HG02938 (cell line): ENCODE measurements around the gene LPCAT2.
A peak's percentile ranks its signal among the peaks of the same experiment; 100 is the strongest.

ENCODE experiments used
- ATAC-seq: cut with Tn5 transposase; IDR thresholded peaks from one replicate; pipeline ENCODE4 v1.9.1; 2021; ENCODE audit warnings: mild to moderate bottlenecking, moderate library complexity; ENCODE audit not compliant: unreplicated experiment

Gene LPCAT2

DNA sequence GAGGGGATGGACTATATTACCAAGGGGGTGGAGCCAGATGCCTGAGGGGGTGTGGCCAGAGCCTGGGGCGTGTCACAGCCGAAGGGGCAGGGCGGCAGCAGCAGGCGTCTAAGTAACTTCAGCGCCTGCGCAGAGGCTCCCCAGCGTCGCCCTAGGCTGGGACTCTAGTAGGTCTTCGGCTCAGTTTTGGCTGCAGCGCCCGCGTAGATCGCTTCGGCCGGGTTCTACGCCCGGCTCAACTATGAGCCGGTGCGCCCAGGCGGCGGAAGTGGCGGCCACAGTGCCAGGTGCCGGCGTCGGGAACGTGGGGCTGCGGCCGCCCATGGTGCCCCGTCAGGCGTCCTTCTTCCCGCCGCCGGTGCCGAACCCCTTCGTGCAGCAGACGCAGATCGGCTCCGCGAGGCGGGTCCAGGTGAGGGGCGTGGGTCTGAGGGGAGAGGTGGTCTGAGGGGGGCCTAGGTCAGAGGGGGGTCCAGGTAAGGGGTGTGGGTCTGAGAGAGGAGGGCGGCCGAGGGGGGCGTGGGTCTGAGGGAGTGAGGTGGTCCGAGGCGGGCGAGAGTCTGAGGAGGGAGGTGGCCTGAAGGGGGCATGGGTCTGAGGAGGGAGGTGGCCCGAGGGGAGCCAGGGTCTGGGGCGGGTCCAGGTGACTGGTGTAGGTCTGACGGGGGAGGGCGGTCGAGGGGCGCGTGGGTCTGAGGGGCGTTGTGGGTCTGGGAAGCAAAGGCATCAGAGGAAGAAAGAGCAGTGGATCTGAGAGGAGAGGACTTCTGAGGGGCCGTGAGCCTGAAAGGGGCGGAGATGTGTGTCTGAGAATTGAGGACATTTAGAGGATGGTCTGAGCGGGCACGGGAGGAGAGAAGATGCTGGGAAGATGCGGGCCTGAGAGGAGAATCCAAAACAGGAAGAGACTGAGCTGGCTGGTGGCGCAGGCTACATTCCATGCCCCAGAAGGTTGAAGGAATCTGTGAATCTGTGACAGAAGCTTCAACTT, at the start of gene LPCAT2:
Gene LPCAT2, plus strand, starts transcription at position 132 of the 991 bp plus-strand sequence. Its CDS starts 110 bp downstream, at position 242.
- peak; percentile 76 for ATAC-seq

DNA sequence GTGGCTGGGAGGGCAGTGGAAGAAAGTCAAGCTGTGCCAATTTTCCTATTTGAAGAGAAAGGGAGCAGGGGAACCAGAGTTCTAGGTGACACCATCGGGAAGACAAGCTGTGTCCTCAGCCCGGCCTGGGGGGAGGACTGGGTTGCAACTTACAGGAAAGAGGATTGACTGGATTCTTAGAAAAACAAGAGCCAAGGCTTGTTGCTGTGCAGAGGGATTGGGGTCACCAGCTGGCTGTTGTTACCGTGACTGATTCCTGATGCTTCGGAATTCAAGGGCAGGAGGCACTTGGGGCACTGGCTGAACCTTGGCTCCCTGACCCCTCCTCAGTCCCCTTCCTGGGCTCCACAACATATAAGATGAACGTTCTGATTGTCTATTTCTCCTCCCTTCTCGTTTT, 46.6 kb upstream of the LPCAT2 start:
- no peak for ATAC-seq

DNA sequence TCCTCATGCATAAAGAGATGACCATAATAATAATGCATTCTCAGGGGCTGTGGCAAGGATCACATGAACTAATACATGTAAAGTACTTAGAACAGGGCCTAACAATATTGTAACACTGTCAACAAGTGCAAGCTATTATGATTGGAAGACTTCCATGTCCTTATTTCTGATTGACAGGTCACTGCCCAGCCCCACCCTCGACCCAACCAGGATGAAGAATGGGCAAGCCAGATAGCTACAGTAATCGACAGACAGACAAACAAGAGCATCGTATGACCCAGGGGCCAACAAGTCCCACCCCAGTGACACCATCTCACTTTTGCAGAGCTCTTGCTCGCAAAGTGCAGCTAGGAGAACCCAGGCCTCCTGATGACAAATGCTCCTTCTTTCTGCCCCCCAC, 44.5 kb upstream of the LPCAT2 start:
- no peak for ATAC-seq

DNA sequence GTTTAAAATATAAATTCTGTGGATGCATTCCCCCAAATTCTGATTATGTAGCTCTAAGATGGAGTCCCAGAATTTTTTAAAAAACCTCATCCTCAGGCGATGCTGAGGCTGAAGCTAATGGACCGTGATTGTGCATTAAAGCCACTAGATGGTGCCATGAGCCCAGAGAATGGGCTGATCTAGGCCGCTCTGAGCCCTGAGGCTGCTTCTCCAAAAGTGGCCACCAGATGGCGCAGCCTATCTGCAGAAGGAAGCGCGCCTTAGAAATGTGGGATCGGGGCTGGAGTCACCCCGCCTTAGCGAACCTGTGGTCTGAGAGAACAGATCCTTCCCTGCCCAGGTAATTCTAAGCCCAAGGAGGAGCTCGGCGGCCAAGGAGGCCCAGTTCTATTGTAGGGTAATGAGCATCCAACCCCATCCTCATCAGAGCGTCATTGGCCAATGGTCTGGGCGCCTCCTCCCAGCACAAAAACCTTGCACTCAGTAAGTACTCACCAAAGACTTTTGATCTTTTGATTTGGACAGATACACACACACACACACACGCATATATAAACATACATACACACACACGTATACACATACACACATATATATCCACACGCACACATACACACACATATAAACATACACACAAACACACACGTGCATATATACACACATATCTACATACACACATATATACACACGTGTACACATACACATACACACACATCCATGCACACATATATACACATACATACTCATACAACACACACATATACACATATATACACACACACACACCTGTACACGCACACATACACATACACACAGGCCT, 43.6 kb upstream of the LPCAT2 start:
- peak; percentile 94 for ATAC-seq

- no peak for ATAC-seq
Observed at GRCh38 chr16:55466209-55466608, 42.7 kb upstream of the LPCAT2 start.

- ATAC-seq = no peak
Observed at GRCh38 chr16:55467898-55468297, 41.0 kb upstream of the LPCAT2 start.

DNA sequence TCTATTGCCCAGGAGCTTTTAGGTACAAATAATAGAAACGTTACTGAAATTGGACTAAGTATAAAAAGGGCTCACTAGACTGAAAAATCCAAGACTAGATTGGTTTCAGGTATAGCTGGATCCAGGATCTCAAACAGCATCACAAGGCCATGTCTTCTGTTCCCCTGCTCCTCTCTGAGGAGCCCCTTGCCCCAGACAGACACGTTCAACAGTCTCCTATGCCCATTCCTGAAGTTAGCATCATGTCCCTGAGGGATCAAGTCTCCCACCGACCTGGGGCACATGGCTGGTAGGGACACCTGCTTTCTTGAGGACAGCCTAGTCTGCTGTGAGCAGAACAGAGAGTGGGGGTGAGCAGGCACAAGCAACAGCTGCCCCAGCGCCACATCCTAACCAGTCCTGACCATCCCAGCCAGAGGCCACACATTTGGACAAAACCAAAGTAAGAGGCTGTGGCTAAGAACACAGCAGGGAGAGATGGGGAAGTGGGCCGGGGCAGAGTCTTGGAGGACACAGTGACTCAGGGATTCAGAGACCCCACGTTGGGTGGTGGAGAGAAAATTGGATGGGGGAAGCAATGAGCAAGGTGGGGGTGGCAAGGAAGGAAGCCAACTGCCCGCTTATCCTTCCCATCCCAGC, 40.4 kb upstream of the LPCAT2 start:
- no peak for ATAC-seq

GRCh38 chr16:55469821-55470532, 38.9 kb upstream of the LPCAT2 start:
- ATAC-seq = no peak

- no peak for ATAC-seq
Observed at GRCh38 chr16:55470533-55471371, 38.1 kb upstream of the LPCAT2 start.

GRCh38 chr16:55471448-55472097, 37.3 kb upstream of the LPCAT2 start:
- ATAC-seq = no peak

DNA sequence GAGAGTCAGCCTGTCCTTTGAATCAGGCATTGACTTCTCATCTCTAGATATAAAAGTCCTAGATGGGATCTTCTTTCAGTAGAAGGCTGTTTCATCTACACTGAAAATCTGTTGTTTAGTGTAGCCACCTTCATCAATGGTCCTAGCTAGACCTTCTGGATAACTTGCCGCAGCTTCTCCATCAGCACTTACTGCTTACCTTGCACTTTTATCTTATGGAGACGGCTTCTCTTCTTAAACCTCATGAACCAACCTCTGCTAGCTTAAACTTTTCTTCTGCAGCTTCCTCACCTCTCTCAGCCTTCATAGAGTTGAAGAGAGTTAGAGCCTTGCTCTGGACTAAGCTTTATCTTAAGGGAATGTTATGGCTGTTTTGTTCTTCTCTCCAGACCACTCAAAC, 35.3 kb upstream of the LPCAT2 start:
- no peak for ATAC-seq

DNA sequence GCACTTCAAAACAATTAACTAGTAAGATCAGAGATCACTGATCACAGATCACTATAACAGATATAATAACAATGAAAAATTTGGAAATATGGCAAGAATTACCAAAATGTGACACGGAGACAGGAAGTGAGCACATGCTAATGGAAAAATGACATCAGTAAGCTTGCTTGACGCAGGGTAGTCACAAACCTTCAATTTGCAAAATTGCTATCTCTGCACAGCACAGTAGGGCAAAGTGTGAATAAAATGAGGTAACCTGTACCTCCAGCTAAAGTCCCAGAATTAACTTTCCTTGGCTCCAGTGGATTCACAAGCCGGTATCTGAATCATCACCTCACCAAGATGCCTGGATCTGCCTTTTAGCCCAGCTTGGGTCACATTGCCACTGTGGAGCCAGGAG, 34.1 kb upstream of the LPCAT2 start:
- ATAC-seq = no peak

- no peak for ATAC-seq
Observed at GRCh38 chr16:55475919-55476318, 33.0 kb upstream of the LPCAT2 start.

DNA sequence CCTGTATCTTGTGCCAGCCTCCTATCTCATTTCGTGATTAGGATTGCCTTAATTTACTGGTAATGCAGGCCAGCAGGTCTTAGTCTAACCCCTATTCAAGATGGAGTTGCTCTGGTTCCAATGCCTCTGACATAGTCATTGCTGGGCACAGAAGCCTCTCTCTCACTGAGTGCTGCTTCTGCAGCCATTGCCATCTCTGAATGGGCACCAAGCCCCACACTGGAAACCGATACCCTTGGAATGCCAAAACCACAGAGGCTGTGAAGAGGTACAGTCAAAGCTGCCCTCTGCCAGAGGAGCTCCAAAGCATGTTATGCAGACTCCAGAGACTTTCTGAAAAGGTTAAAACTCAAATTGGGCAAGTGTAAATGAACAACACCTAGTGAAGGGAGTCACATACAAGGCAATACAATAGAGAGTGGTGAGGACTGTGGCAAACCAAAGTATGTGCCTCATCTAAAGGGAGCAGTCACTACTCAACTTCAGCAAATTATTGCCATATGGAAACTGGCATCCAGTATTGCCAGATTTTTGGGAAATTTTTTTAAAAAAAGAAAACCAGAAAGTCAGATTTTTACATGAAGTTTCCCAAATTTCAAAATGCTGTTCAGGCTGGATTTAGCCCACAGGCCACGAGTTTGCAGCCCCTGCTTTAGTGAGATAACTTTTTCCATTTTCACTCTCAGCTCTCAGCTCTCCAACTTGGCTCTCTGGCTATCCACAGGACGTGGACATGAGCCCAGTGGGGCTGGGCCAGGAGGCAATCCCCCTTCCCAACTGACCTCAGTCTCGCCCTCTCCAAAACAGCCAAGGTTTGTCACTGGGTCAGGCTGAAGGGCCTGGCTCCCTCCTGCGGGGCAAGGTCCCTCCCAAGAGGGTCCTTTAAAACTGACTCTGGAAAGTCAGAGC, 32.0 kb upstream of the LPCAT2 start:
- no peak for ATAC-seq

DNA sequence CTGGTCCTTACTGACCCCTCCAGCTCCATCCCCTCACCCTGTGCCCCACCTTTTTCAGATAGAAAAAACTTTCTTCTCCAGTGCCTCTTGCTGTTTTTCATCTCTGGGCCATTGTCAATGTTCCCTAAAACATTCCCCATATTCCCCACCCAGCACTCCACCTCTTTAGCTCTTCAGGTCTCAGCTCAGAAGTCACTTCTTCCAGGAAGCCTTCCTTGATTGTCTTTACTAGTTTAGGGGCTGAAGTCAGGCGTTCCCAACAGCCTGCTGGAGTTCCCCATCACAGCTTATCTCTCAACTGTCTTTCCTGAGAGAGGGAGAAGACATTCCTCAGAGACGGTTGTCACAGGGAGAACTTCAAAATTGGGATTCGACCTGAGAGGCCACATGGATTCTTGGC, 31.1 kb upstream of the LPCAT2 start:
- ATAC-seq = no peak

DNA sequence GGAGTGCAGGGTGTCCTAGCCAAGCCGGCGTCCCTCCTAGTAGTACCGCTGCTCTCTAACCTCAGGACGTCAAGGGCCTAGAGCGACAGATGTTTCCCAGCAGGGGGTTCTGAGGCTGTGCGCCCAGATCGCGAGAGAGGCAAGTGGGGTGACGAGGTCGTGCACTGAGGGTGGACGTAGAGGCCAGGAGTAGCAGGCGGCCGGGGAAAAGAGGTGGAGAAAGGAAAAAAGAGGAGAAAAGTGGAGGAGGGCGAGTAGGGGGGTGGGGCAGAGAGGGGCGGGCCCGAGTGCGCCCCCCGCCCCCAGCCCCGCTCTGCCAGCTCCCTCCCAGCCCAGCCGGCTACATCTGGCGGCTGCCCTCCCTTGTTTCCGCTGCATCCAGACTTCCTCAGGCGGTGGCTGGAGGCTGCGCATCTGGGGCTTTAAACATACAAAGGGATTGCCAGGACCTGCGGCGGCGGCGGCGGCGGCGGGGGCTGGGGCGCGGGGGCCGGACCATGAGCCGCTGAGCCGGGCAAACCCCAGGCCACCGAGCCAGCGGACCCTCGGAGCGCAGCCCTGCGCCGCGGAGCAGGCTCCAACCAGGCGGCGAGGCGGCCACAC, 29.9 kb upstream of the LPCAT2 start, which contains the start of gene MMP2:
Gene MMP2, plus strand, starts transcription at position 372 of the 603 bp plus-strand sequence. CDS start 282 bp downstream, outside the sequence.
- no peak for ATAC-seq

DNA sequence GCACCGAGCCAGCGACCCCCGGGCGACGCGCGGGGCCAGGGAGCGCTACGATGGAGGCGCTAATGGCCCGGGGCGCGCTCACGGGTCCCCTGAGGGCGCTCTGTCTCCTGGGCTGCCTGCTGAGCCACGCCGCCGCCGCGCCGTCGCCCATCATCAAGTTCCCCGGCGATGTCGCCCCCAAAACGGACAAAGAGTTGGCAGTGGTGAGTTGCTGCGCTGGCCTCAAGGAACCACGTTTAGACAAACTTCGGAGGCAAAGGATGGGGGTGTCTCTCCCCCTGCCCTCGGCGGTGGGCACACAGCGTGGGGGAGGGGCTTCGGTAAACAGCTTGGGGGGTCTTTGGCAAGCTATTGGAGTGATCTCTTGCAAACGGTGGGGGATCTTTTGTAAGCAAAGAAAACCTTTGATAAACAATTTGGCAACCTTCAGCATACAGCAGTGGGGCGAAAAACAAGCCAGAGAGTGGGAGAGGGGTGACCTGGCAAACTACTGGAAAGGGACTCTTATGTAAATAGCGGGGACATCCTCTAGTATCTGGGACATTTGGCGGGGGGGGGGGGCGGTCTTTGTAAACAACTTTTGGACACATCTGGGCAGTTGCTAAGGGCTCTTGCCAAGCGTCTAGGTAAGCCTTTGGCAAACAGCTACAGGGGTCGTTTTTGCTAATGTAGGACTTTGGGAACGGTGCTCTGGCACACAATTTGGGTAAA, 29.3 kb upstream of the LPCAT2 start:
- no peak for ATAC-seq
